IMR-90 (cell line): ENCODE measurements around the gene CNPY1. TPM values are rescaled to one million over a fixed set of nuclear protein-coding genes. Genes with fewer than 3 reads are reported as not detected.

ENCODE experiments used
- ATAC-seq: fragments of 200-7000 bp; cut with Tn5 transposase; 2 replicates; pipeline ENCODE4 v1.9.1; 2020; ENCODE audit warnings: low read depth, mild to moderate bottlenecking, moderate library complexity
- BruUV-seq: library from RNA; stranded (reverse); fragments of 400-500 nt; replicated peaks from 2 replicates; lab custom pipeline; 2021; lab: Mats Ljungman, UMichigan
- CTCF ChIA-PET: fragments of 300-600 bp; formaldehyde crosslinking; extraction: SDS; loops from one replicate; lab custom pipeline; 2021; ENCODE audit warnings: antibody characterized with exemption; lab: Yijun Ruan, JAX
- POLR2A ChIA-PET: fragments of 300-600 bp; sonication (Branson Sonifier 250); formaldehyde crosslinking; loops from one replicate; lab custom pipeline; 2022; ENCODE audit warnings: antibody characterized with exemption; ENCODE audit not compliant: unreplicated experiment; lab: Charles Lee
- DNase-seq: peaks from one replicate; pipeline ENCODE4 v3.0.0; 2013
- H2AFZ ChIP-seq: replicated peaks from 2 replicates; pipeline ENCODE3; 2013; ENCODE audit warnings: low read length, mild to moderate bottlenecking; ENCODE audit not compliant: poor library complexity
- H2AK5ac ChIP-seq: 2 replicates; pipeline ENCODE4 v1.6.1; 2013; ENCODE audit warnings: low read depth, low read length, inconsistent platforms
- H2AK9ac ChIP-seq: replicated peaks from 2 replicates; pipeline ENCODE3; 2013; ENCODE audit warnings: mild to moderate bottlenecking, low read depth, low read length, moderate library complexity; ENCODE audit not compliant: poor library complexity
- H2BK120ac ChIP-seq: 2 replicates; pipeline ENCODE4 v1.6.1; 2013; ENCODE audit warnings: low read depth, low read length, inconsistent platforms
- H2BK15ac ChIP-seq: 3 replicates; pipeline ENCODE4 v1.6.1; 2013; ENCODE audit warnings: low read depth, low read length, inconsistent platforms
- H2BK20ac ChIP-seq: 2 replicates; pipeline ENCODE4 v1.6.1; 2013; ENCODE audit warnings: low read depth, mild to moderate bottlenecking, inconsistent platforms, low read length, moderate library complexity
- H2BK5ac ChIP-seq: 2 replicates; pipeline ENCODE4 v1.6.1; 2013; ENCODE audit warnings: mild to moderate bottlenecking, low read depth, low read length, inconsistent platforms; ENCODE audit not compliant: poor library complexity, severe bottlenecking
- H3K14ac ChIP-seq: replicated peaks from 2 replicates; pipeline ENCODE4 v1.6.1; 2013; ENCODE audit warnings: low read depth, low read length, inconsistent platforms
- H3K18ac ChIP-seq: 2 replicates; pipeline ENCODE4 v1.6.1; 2013; ENCODE audit warnings: low read depth, low read length, control low read depth
- H3K23ac ChIP-seq: 2 replicates; pipeline ENCODE4 v1.6.1; 2013; ENCODE audit warnings: low read depth, low read length, inconsistent platforms
- H3K27ac ChIP-seq: 2 replicates; pipeline ENCODE4 v1.5.1; 2013; ENCODE audit warnings: mild to moderate bottlenecking, control low read depth, low read length; ENCODE audit not compliant: insufficient read depth
- H3K27me3 ChIP-seq: 2 replicates; pipeline ENCODE4 v1.6.1; 2013; ENCODE audit warnings: low read length; ENCODE audit not compliant: control insufficient read depth, insufficient read depth
- H3K36me3 ChIP-seq: 2 replicates; pipeline ENCODE4 v1.6.1; 2013; ENCODE audit warnings: low read length, mixed read lengths; ENCODE audit not compliant: control insufficient read depth, insufficient read depth
- H3K4ac ChIP-seq: 2 replicates; pipeline ENCODE4 v1.6.1; 2013; ENCODE audit warnings: low read depth, low read length, inconsistent platforms
- H3K4me1 ChIP-seq: 2 replicates; pipeline ENCODE4 v1.6.1; 2013; ENCODE audit warnings: low read length, mixed read lengths; ENCODE audit not compliant: control insufficient read depth, insufficient read depth
- H3K4me2 ChIP-seq: 2 replicates; pipeline ENCODE4 v1.6.1; 2013; ENCODE audit warnings: low read depth, mild to moderate bottlenecking, control low read depth, low read length, moderate library complexity
- H3K4me3 ChIP-seq: 2 replicates; pipeline ENCODE4 v1.5.1; 2013; ENCODE audit warnings: low read depth, mild to moderate bottlenecking, control low read depth, low read length, moderate library complexity; ENCODE audit not compliant: insufficient read depth
- H3K56ac ChIP-seq: 2 replicates; pipeline ENCODE4 v1.6.1; 2013; ENCODE audit warnings: low read length, inconsistent platforms; ENCODE audit not compliant: insufficient read depth; ENCODE audit errors: extremely low read depth
- H3K79me1 ChIP-seq, 2 experiments: 2 replicates each; pipeline ENCODE4 v1.6.1; 2013; ENCODE audit warnings: low read length in 2 of 2, inconsistent platforms in 1 of 2, low read depth in 1 of 2
- H3K9ac ChIP-seq: 2 replicates; pipeline ENCODE4 v1.6.1; 2013; ENCODE audit warnings: low read depth, low read length, control low read depth
- H3K9me1 ChIP-seq: 2 replicates; pipeline ENCODE4 v1.6.1; 2013; ENCODE audit warnings: low read length, inconsistent platforms; ENCODE audit not compliant: insufficient read depth
- H3K9me3 ChIP-seq: 2 replicates; pipeline ENCODE4 v1.6.1; 2013; ENCODE audit warnings: low read length; ENCODE audit not compliant: control insufficient read depth, insufficient read depth
- H4K20me1 ChIP-seq: 2 replicates; pipeline ENCODE4 v1.6.1; 2013; ENCODE audit warnings: low read length, inconsistent platforms; ENCODE audit not compliant: insufficient read depth
- H4K5ac ChIP-seq: 2 replicates; pipeline ENCODE4 v1.6.1; 2013; ENCODE audit warnings: mild to moderate bottlenecking, low read depth, low read length, control low read depth
- H4K8ac ChIP-seq, 2 experiments: 2 replicates each; pipeline ENCODE4 v1.6.1; 2013; ENCODE audit warnings: low read depth in 2 of 2, low read length in 2 of 2, control low read depth in 1 of 2, inconsistent platforms in 1 of 2
- H4K91ac ChIP-seq: 2 replicates; pipeline ENCODE4 v1.6.1; 2013; ENCODE audit warnings: low read depth, low read length, inconsistent platforms; ENCODE audit not compliant: insufficient read depth
- CEBPB ChIP-seq: IDR thresholded peaks from 2 replicates; pipeline ENCODE4 v1.6.1; 2012; ENCODE audit warnings: low read depth, low read length, improper control_type of control experiment
- CHD1 ChIP-seq: IDR thresholded peaks from 2 replicates; pipeline ENCODE4 v1.6.1; 2012; ENCODE audit warnings: low read depth, low read length, improper control_type of control experiment
- CTCF ChIP-seq: conservative IDR thresholded peaks from 2 replicates; pipeline ENCODE4 v1.5.1; 2012; ENCODE audit warnings: mild to moderate bottlenecking, low read depth, low read length, improper control_type of control experiment
- ELK1 ChIP-seq: fragments of 150-350 bp; IDR thresholded peaks from 2 replicates; pipeline ENCODE4 v1.6.1; 2016; ENCODE audit warnings: low read depth, mild to moderate bottlenecking, low read length, moderate library complexity, borderline replicate concordance
- FOS ChIP-seq: fragments of 150-350 bp; IDR thresholded peaks from 2 replicates; pipeline ENCODE4 v1.6.1; 2016; ENCODE audit warnings: low read depth, low read length
- MAZ ChIP-seq: IDR thresholded peaks from 2 replicates; pipeline ENCODE4 v1.6.1; 2012; ENCODE audit warnings: low read depth, mild to moderate bottlenecking, low read length, improper control_type of control experiment, moderate library complexity, borderline replicate concordance
- MXI1 ChIP-seq: IDR thresholded peaks from 2 replicates; pipeline ENCODE4 v1.6.1; 2012; ENCODE audit warnings: low read depth, mild to moderate bottlenecking, low read length, moderate library complexity, borderline replicate concordance
- NFE2L2 ChIP-seq: fragments of 150-350 bp; IDR thresholded peaks from 2 replicates; pipeline ENCODE4 v1.6.1; 2016; ENCODE audit warnings: low read depth, mild to moderate bottlenecking, low read length
- POLR2A ChIP-seq: IDR thresholded peaks from 2 replicates; pipeline ENCODE4 v1.6.1; 2012; ENCODE audit warnings: mild to moderate bottlenecking, low read depth, low read length
- RAD21 ChIP-seq: IDR thresholded peaks from 2 replicates; pipeline ENCODE4 v1.6.1; 2012; ENCODE audit warnings: low read length, improper control_type of control experiment
- RCOR1 ChIP-seq: IDR thresholded peaks from 2 replicates; pipeline ENCODE4 v1.6.1; 2012; ENCODE audit warnings: mild to moderate bottlenecking, low read length, improper control_type of control experiment; ENCODE audit not compliant: insufficient replicate concordance
- RFX5 ChIP-seq: IDR thresholded peaks from 2 replicates; pipeline ENCODE4 v1.8.0; 2012; ENCODE audit warnings: low read depth, mild to moderate bottlenecking, low read length, moderate library complexity
- USF2 ChIP-seq: fragments of 150-350 bp; IDR thresholded peaks from 2 replicates; pipeline ENCODE4 v1.6.1; 2017; ENCODE audit warnings: mild to moderate bottlenecking, antibody characterized with exemption, low read length, low read depth
- WGBS, 2 experiments: methylation state at CpG; one replicate each; pipeline versions ENCODE4 v1.1.5 to v1.1.7; 2013; ENCODE audit warnings: missing lambda C conversion rate in 2 of 2; ENCODE audit not compliant: insufficient read length in 1 of 2; ENCODE audit errors: extremely low coverage in 2 of 2; 5-methylcytosine and 5-hydroxymethylcytosine counted together
- dilution Hi-C: fragments of 300-500 bp; cut with HindIII; formaldehyde crosslinking; loops from one replicate; pipeline ENCODE4 v1.14.3; 2018; ENCODE audit warnings: low sequenced_read_pairs; ENCODE audit not compliant: unreplicated experiment
- in situ Hi-C: fragments of 300-500 bp; cut with MboI; formaldehyde crosslinking; loops from 3 replicates; pipeline ENCODE4 v1.14.3; 2019; ENCODE audit warnings: low sequenced_read_pairs, inconsistent platforms, mixed read lengths
- intact Hi-C: fragments of 100-400 bp; cut with micrococcal nuclease; formaldehyde crosslinking; loops from 2 replicates; pipeline ENCODE4 v1.10.0; 2022
- polyA plus RNA-seq, 3 experiments: library from polyadenylated mRNA; depleted of rRNA; stranded (reverse); fragments of >200 nt; gene quantifications; 2 replicates each; pipeline ENCODE4 v1.2.3, GENCODE V29; 2012; ENCODE audit warnings: low replicate concordance in 1 of 3
- total RNA-seq: library from RNA; depleted of rRNA; stranded (reverse); fragments of >200 nt; gene quantifications from 2 replicates; pipeline ENCODE4 v1.2.3, GENCODE V29; 2012

Gene CNPY1
- total and polyA plus RNA-seq, 2 of the 4 experiments (the other 2 are of a cell fraction) = not detected

- no peak for ATAC-seq
- H3K9me1 ChIP-seq = no peaks in the 10 kb centered on the region
- CTCF ChIA-PET = interaction anchor here (0.6 kb wide), 1 partner anchor 1056 kb away, joined by 3 read pairs; no protein-coding TSS in a partner anchor
Observed at GRCh38 chr7:155497149-155497901, 49.0 kb downstream of the CNPY1 start.

More at GRCh38 chr7:155497149-155497901, 49.0 kb downstream of the CNPY1 start:
- Histone ChIP-seq H3K4me3 (no peak overlapping the region), H4K5ac (no peak overlapping the region), H3K4ac (no peak overlapping the region), H2BK20ac (no peak overlapping the region), H3K9me3 (no peaks in the 10 kb centered on the region), H3K27me3 (peaks cover 2% of the 10 kb centered on the region), H3K4me2 (no peak overlapping the region), H2BK15ac (no peak overlapping the region), H3K18ac (no peak overlapping the region), H2AFZ (no peak overlapping the region), H3K56ac (no peak overlapping the region), H3K9ac (no peak overlapping the region), H3K14ac (no peak overlapping the region), H3K79me1 (no peaks in the 10 kb centered on the region), H2AK9ac (no peak overlapping the region), H3K23ac (no peak overlapping the region), H4K20me1 (no peaks in the 10 kb centered on the region), H2BK5ac (no peak overlapping the region), H4K91ac (no peak overlapping the region), H2AK5ac (no peak overlapping the region), H3K27ac (no peak overlapping the region), H3K36me3 (no peaks in the 10 kb centered on the region), H2BK120ac (no peak overlapping the region), H4K8ac (no peak overlapping the region), H3K4me1 (no peaks in the 10 kb centered on the region)
- dilution Hi-C loops = no loop called here
- BruUV-seq = no TSS peak
- intact Hi-C loops = no loop called here
- TF ChIP-seq MAZ = no peak
- TF ChIP-seq POLR2A = no peak
- TF ChIP-seq MXI1 = no peak
- no peak for TF ChIP-seq USF2
- no peak for TF ChIP-seq RAD21
- no peak for TF ChIP-seq CHD1
- TF ChIP-seq CEBPB = no peak
- TF ChIP-seq CTCF = no peak
- no peak for TF ChIP-seq RFX5
- TF ChIP-seq ELK1 = no peak
- no peak for TF ChIP-seq FOS
- TF ChIP-seq RCOR1 = no peak
- no peak for TF ChIP-seq NFE2L2
- in situ Hi-C loops = no loop called here
- WGBS, 2 experiments = 62% methylated on average over 4 of the region's 26 CpGs; no CpG with 5 or more reads in 1 of the 2 experiments
- DNase-seq = no peak
- POLR2A ChIA-PET = no interaction called here
